ENCODE results near the gene ABCB9.

Gene ABCB9

DNA sequence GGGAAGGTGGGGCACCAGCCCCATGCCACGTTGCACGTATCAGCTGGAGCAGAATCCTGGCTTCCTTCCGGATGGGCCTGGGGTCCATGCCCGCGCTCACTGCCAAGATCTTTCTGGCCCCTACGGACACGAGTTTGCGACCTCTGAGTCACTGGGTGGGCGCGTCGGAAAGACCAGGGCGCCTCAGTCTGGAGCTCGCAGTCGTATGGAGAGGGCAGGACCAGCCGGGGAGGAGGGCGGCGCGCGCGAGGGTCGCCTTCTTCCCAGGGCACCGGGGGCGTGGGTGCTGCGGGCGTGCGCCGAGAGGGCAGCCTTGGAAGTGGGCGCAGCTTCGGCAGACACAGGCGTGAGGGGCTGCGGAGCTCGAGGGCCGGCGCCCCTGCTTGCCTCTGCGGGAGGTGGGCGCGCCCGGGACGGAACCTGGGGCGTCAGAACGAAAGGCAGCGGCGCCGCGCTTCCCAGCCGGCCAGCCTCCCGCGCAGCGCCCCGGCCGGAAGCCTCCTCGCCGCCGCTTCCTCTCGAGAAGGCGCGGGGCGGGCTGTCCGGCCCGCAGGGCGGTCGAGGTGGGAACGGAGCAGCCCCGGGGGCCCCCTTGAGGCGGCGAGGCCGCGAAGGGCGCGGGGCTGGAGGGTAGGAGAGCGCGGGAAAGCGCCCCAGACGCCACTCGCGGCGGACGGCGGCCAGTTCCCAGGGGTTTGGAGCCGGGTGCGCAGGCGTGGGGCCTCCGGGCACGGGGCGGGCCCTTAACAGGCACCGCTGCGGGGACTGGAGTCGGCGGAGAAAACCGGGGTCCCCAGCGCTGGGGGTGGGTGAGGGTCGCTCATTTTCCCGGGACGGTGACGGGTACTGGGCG, 14.1 kb upstream of the ABCB9 start, which contains the start of gene ARL6IP4:
Gene ARL6IP4 (plus strand): TSS at position 499 of the 853 bp plus-strand sequence. CDS start 459 bp downstream, outside the sequence.
- DNase-seq: peak; percentile 86

DNA sequence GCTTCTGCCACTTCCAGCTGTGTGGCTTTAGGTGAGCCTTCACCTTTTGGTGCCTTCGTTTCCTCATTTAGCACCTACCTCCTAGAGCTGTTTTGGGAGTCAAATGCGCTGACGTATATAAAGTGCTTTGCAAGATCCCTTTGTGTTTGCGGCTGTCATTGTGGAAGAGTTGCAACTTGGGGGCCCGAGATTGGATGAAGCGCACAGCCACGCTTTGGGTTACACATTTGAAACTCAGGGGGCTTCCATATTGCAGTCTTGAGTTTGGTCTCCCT, 13.6 kb upstream of the ABCB9 start:
- no peak for DNase-seq

DNA sequence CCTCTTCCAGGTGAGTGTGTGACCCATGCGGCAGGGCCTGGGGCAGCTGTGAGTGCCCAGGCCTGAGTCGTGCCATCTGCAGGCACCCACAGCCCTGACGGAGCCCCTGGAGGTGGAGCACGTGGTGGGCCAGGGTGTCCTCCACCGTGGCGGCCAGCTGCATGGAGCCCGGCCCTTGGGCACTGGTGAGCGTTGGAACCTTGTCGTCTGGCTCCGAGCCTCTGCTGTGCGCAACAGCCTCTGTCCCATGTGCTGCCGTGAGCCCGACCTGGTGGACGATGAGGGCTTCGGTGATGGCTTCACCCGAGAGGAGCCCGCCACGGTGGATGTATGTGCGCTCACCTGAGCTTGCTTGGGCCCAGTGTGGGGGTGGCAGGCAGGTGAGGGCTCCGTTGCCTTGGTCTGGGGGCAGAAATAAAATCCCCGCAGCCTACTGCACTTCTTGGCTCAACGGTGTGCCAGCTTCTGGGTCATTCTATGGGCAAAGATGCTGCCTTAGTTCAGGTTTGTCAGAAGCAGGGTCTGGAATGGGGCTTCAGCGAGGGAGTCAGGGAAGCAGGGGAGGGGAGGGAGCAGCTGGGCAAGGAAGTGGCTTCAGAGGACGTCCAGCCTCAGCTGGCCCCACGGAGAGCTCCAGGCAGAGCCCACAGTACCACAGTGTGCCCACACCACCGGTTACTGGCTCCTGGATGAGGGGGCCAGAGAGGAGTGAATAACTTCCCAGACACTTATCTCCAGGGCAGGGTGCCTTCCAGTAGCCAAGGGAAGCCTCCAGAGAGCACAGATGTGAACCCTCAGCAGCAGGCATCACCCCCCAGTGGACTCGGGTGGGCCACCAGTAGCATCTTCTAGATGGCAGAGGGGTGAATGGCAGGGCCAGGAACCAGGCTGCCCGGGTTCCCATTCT, 13.0 kb upstream of the ABCB9 start:
- DNase-seq: peak; percentile 59

DNA sequence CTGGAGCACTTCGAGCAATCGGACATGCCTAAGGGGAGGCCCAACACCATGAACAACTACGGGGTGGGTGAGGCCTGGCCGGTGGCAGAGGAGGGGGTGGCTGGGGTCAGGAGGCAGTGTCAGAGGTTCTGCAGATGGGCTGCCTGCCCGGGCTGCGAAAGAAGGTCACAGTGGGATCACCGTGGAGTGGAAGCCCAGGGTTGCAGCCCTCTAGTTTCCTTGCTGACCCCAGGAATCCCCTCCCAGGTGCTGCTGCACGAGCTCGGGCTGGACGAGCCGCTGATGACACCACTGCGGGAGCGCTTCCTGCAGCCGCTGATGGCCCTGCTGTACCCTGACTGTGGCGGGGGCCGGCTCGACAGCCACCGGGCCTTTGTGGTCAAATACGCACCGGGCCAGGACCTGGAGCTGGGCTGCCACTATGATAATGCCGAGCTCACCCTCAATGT, 12.3 kb upstream of the ABCB9 start:
- DNase-seq: no peak

DNA sequence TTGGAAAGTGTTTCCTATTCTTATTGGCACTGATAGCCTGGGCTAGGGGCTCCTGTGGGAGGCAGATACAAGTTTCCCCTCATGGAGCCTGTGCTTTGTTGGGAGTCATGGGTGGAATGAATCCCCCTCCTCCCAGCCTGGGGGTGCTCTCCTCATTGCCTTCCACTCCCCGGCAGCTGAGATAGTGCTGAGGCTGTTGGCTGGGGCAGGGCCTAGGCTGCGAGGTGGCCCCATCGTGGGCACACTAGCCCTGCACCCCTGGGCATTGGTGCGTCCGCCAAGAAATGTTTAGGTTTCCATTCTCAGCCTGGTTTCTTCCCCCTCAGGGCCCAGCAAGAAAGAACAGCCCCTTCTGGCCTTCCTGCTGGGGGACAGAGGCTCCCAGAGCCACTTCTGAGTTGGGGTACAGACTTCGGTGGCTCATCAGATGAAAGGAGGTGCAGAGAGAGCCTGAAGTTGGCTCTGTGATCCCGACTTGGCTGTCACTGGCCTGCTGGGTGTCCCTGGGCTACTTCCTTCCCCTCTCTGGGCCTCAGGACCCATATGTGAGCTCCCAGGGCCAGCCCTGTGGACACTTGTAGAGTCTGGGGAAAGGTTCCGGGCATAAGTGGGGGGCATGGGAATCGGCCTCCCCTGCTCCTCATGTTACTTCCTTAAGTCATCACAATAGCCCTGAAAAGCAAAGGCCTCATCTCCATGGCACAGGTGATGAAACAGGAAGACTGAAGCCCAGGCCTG, 11.6 kb upstream of the ABCB9 start:
- DNase-seq: no peak

DNA sequence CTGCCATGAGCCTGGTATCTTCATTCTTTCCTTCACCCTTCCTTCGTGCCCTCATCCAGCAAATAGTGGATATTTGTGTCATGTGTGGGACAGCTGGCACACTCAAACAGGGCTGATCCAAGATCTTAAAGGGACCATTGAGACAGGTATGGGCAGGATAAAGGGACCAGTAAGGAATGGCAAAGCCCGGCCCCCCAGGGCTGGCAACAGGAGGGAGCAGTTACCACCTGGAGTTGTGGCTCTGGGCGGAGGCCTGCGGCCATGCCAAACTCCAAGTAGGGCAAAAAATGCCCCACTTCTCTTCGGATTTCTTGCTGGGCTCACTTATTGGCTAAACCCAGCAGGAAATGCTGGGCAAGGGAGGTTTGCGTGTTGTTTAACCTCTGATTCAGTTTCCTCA, 10.9 kb upstream of the ABCB9 start:
- DNase-seq: no peak

DNA sequence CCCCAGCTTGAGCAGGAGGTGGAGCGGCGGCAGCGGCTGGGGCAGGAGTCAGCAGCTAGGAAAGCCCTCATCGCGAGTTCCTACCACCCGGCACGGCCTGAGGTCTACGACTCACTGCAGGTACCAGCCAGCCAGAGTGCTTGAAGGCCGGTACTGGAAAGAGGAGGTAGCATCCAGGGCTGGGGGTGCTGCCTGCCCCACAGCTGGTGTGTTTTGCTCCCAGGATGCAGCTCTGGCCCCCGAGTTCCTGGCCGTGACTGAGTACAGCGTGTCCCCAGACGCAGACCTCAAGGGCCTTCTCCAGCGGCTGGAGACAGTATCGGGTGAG, 10.3 kb upstream of the ABCB9 start:
- DNase-seq: peak; percentile 51

DNA sequence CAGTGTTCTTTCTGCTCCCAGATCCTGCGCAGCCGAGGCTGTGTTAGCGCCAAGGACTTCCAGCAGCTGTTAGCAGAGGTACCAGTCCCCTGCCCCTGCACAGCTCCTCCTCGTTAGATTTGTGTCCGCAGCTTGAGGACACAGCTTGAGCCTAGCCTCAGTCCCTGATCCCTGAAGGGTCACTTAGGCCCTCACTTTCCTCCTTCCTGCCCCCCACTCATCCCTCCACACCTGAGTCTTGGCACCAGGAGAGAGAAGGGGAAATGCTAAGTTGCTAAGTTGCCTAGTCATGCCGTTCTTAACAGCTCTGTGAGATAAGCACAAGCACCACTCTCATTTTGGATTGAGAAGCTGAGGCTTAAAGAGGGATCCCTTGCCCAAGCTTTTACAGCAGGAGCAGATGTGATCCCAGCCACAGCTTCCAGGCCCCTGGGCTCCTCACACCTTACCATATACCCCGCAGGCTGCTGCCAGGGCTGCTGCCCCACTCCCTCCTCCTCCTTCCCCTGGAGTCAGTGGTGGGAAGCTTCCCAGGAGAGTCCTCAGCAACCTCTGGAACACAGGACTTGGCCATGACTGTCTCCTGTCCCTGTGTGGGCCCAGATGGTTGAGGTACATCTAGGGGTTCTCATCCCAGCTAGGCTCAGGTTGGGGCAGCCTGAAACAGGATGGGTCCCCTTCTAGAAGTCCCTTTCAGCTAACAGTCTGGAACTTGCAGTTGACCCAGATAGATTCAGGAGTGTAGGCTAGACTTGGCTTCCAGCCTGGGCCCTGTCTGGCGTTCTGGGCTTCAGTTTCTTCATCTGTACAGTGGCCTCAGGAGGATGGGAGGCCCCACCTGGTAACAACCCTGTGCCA, 9.8 kb upstream of the ABCB9 start:
- DNase-seq: no peak

DNA sequence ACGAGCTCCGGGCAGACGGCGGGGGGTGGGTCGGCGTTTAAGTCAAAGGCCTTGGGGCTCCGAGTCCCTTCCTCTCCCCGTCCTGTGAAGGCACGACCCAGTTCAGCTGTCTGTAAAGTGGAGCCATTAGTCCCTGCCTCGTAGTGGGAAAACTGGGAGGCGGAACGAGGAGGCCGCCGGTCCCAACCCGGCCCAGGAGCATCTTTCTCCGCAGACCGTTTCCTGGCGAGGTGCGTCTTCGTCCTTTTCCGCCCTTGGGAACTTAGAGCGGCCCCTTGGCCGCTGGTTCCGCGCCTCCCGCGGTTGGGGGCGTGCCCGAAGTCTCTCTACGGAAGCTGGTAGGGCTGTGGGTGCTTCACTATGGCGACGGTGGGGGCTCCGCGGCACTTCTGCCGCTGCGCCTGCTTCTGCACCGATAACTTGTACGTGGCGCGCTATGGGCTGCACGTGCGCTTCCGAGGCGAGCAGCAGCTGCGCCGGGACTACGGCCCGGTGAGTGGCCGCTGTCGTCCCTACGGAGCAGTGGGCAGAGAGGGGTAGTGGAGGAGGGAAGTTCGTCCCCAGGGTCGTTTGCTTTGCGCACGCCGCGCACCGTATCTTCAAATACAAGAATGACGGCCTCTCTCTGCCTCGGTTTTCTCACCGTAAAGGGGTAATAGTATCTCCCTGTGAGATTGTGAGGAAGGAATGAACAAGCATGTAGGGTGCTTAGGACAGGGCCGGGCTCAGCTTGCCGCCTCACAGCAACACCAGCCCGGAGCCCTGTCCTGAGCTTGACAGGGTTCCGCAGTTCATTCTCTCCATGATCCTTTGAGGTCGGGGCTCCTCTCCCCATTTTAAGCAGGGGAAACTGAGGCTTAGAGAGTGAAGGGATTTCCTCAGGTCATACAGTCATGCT, 8.9 kb upstream of the ABCB9 start, which contains the start of gene OGFOD2:
Gene OGFOD2 (plus strand): TSS at position 353 of the 898 bp plus-strand sequence. CDS start 8 bp downstream, at position 361.
- DNase-seq: peak; percentile 95

DNA sequence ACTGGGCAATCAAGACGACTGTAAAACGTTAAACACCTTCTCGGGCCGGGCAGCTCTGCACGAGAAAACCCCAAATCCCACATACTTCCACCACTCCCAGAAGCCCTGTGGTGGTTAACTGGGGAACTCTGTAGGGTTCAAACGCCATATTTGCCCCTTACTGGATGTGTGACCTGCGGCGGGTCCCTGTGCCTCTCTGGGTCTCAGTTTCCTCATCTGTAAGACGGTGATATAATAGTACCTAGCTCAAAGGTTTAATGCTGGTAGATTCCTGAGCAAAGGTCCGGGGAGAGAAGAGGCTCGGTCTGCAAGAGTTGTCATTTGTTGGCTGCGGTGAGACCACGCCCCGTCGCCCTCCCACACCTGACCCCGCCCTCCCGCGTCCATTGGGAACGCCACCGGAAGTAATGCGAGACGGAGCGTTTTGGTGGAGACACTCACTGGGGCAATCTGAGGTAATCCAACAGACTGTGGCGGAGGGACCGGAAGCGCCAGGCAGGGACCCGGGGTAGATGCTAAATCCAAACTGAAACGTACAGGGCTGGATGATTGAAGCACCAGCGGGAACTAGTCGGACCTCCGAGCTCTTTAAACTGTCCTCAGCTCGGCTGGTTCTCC, 8.1 kb upstream of the ABCB9 start:
- DNase-seq: peak; percentile 99

DNA sequence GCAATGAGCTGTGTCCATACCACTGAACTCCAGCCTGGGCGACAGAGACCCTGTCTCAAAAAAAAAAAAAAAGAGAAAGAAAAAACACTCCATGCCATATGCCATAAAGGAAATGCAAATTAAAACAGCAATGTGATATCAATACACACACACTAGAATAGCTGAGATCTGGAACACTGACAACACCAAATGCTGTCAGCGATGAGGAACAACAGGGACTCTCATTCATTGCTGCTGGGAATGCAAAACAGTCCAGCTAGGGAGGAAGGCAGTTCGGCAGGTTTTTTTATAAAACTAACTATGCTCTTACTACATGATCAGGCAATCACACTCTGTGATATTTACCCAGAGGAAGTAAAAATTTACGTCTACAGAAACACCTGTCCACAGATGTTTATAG, 3.4 kb upstream of the ABCB9 start:
- DNase-seq: no peak

DNA sequence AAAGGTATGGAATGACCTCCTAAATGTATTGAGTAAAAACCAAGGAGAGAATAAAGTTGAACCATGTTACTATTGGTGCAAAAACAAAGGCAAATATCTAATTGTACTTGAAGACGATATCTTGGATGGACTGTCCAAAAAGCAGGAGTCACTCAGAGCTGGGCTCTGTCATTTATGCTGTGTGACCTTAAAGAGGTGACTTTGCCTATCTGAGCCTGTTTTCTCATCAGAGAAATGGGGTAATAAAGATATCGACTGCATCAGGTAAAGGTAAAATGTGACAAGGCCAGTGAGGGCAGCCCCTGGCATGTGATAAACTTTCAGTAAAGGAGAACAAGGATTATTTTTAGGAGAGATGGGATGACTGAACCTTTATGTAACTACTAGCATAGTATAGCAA, 1.8 kb upstream of the ABCB9 start:
- DNase-seq: no peak

DNA sequence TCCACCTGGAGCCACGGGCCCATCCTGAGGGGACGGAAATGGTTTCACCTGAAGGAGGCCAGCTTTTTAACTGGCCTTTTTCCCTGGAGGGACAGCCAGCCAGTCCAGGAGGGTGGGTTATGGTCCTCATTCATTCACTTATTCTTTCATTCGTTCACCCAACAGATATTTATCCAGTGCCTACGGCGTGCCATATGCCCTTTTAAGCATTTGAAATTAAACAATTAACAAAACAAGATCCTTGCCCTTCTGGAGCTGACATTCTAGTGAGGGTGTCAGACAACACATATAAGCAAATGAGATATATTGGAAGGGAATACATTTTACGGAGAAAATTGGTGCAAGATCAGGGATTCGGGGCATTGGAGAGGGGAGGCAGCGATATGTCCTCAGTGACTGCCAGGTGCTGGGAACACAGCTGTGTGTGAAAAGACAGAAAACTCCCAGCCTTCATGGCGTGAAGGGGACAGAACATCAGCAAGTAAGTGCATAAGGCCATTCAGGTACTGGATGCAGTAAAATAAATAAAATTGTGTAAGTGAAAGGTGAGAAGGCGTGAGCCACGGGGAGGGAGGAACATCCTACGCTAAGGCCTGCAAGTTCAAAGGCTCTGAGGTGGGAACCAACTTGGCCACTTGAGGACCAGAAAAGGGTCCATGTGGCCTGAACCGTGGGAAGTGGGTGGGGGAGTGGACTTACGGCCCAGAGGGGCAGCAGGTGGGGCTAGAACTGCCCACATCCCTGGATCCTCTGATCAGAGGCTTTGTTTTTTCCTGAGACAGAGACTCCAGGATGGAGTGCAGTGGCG, 684 bp upstream of the ABCB9 start:
- DNase-seq: no peak

DNA sequence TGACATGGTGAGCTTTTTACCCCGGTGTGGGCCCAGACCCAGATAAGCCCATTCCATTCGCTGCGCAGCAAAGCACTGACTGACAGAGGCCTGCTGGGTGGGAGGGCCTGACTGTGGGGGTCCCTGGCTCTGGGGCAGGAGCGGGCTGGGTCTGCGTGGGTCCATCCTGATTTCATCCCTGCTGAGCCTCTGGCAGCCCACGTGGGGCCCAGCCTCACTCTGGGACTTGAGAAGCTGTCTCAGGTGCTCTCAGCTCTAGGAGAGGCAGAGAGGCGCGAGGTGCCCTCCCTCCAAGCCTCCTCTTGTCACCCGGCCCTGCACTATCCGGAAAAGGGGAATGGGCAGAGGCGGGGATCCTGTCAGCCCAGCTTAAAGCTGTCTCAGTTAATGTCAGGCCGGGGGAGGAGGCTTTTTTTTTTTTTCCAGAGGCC, 927 bp downstream of the ABCB9 start:
- DNase-seq: no peak

DNA sequence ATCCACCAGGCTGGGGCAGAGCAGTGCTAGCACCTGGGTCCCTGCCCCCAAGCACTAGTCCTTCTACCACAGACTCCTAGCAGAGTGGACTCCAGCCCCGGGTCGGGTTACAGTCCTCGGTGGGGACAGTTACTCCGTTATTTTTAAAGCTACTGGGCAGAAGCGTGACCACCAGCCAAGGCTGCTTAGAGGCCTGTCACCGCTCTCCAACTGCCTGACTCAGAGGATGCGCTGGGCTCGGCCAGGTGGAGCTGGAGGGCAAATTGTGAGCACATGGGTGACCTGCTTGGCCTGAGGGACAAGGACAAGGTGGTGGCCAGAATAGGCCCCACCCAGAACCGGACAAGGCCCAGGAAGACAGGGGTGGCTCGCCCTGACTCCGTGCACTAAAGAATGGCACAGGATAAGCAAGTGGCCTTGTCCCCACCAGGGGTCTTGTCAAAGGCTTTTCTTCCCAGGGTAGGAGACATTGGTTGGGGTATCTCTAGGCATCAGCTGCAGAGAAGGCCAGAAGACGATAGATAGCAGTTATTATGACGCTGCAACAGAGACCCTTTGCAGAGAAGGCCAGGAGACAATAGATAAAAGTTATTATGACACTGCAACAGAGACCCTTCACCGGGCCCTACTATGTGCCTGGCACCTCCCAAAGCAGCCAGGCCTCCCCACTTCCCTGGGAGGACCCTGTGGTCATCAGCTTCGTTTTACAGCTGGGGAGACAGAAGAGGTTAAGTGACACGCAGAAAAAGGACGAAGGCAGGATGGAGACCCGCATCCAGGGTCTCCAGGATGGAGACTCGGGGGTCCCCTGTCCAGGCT, 1.6 kb downstream of the ABCB9 start:
- DNase-seq: no peak

DNA sequence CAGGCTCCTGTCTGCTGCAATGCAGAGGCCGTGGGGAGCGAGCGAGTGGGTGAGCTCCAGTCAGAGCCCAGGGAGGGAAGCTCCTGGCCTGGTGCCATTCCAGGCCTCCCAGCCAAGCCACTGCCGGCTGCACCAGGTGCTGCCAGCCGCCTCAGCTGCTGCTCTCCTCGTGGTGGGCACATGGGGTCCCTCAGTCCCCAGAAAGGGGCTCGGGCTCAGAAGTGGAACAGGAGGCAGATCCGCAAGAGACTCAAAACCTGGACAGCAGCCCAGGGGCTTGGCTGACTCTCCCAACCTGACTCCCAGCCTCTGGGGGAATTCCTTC, 2.4 kb downstream of the ABCB9 start:
- no peak for DNase-seq

DNA sequence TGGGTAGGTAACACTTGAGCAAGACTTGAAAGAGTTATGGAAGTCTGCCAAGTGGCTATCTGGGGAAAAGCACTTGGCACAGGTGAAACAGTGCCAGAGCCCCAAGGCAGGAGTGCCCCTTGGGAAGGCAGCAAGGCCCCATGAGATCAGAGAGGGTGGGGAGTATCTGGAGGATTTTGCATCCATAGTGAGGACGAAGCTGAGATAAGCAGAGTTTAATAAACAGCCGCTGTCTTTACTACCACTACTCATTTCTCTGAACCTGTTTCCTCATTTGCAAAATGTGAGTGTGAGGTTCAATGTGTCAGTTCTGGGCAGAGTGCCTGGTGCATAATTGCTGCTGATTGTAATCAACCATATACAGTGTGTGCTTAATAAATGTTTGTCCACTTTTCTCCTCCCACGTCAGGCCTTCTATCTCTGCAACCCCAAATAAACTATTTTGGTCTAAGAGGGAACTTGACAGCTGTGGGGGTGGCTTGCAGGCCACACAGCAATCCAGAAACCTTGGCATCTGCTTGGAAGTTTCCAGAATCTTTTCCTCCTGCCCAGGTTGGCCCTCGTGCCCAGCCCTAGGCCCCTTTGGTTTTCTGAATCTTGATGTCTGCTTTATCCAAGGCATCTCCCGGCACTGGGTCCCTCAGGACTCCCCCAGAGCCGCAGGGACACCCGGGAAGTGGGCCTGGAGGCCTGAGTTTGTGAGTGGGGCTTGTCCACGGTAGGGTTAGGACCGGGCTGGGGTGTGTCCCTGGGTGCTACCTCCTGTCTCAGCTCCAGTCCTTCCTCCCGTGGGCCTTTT, 4.5 kb downstream of the ABCB9 start:
- no peak for DNase-seq

DNA sequence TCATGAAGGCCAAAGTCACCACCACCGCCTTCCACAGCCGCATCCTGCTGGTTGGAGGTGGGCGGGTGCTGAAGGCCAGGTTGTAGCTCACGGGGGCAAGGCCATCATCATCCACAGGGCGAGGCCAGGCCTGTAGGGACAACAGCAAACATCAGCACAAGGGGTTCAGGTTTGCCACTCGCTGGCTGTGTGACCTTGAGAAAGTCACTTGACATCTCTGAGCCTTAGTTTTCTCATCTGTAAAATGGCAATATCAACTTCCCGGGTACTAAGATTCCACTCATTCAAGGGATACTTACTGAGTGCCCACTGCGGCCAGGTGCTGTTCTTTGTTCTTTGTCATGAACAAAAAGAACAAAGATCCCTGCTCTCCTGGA, 6.1 kb downstream of the ABCB9 start:
- no peak for DNase-seq

Data from activated CD8-positive, alpha-beta memory T cell treated with anti-CD3 and anti-CD28 coated beads, Interleukin-2, amount 50 U/mL, for 48 hours (primary cell).